Astrocyte (in vitro differentiated cells and primary cell): ENCODE results near the gene TPX2. TPM values are rescaled to one million over a fixed set of nuclear protein-coding genes. Genes with fewer than 3 reads are reported as not detected.

Experiments used
- DNase-seq: peaks from one replicate; pipeline ENCODE4 v3.0.0-alpha.2; 2010; ENCODE audit warnings: low read depth
- FAIRE-seq: peaks from 2 replicates; lab custom pipeline; 2011; peaks lifted over from hg19 to GRCh38; lab: Jason Lieb, UNC
- H2AFZ ChIP-seq: 2 replicates; pipeline ENCODE4 v1.6.0; 2012; ENCODE audit warnings: low read depth, low read length, inconsistent platforms
- H3K27ac ChIP-seq: 2 replicates; pipeline ENCODE4 v1.5.1; 2011; ENCODE audit warnings: low read depth, low read length, inconsistent platforms
- H3K27me3 ChIP-seq: 2 replicates; pipeline ENCODE4 v1.6.0; 2011; ENCODE audit warnings: low read length, inconsistent platforms; ENCODE audit not compliant: insufficient read depth
- H3K36me3 ChIP-seq: 2 replicates; pipeline ENCODE4 v1.5.1; 2011; ENCODE audit warnings: low read length, inconsistent platforms; ENCODE audit not compliant: insufficient read depth
- H3K4me1 ChIP-seq: 2 replicates; pipeline ENCODE4 v1.5.1; 2011; ENCODE audit warnings: low read length, inconsistent platforms; ENCODE audit not compliant: insufficient read depth
- H3K4me2 ChIP-seq: 2 replicates; pipeline ENCODE4 v1.6.0; 2012; ENCODE audit warnings: low read length, inconsistent platforms
- H3K4me3 ChIP-seq: 2 replicates; pipeline ENCODE4 v1.5.1; 2011; ENCODE audit warnings: low read depth, mild to moderate bottlenecking, low read length, inconsistent platforms; ENCODE audit not compliant: insufficient read depth
- H3K79me2 ChIP-seq: 2 replicates; pipeline ENCODE4 v1.6.0; 2012; ENCODE audit warnings: mild to moderate bottlenecking, low read length, inconsistent platforms; ENCODE audit not compliant: insufficient read depth
- H3K9ac ChIP-seq: 2 replicates; pipeline ENCODE4 v1.6.0; 2012; ENCODE audit warnings: mild to moderate bottlenecking, low read length, inconsistent platforms
- H3K9me3 ChIP-seq: 2 replicates; pipeline ENCODE4 v1.5.1; 2012; ENCODE audit warnings: low read depth, mild to moderate bottlenecking, low read length, inconsistent platforms; ENCODE audit not compliant: insufficient read depth
- H4K20me1 ChIP-seq: 2 replicates; pipeline ENCODE4 v1.6.0; 2012; ENCODE audit warnings: low read length, inconsistent platforms; ENCODE audit not compliant: insufficient read depth
- H3K27ac Mint-ChIP-seq: one replicate; pipeline ENCODE4 v1.8.0; 2021; ENCODE audit warnings: mild to moderate bottlenecking, mixed read lengths; ENCODE audit not compliant: unreplicated experiment
- H3K27me3 Mint-ChIP-seq: one replicate; pipeline ENCODE4 v1.8.0; 2021; ENCODE audit warnings: low read depth, mixed read lengths; ENCODE audit not compliant: unreplicated experiment
- H3K36me3 Mint-ChIP-seq: one replicate; pipeline ENCODE4 v1.8.0; 2021; ENCODE audit warnings: low read depth, mixed read lengths; ENCODE audit not compliant: unreplicated experiment
- H3K4me1 Mint-ChIP-seq: one replicate; pipeline ENCODE4 v1.8.0; 2021; ENCODE audit warnings: low read depth, mixed read lengths; ENCODE audit not compliant: unreplicated experiment
- H3K4me3 Mint-ChIP-seq: one replicate; pipeline ENCODE4 v1.8.0; 2021; ENCODE audit warnings: mild to moderate bottlenecking, moderate library complexity, mixed read lengths; ENCODE audit not compliant: unreplicated experiment
- H3K9me3 Mint-ChIP-seq: one replicate; pipeline ENCODE4 v1.8.0; 2021; ENCODE audit warnings: mild to moderate bottlenecking, mixed read lengths; ENCODE audit not compliant: unreplicated experiment
- CTCF ChIP-seq: IDR thresholded peaks from 2 replicates; pipeline ENCODE4 v1.5.1; 2011; ENCODE audit warnings: low read depth, mild to moderate bottlenecking, inconsistent platforms, low read length, moderate library complexity; ENCODE audit not compliant: insufficient read depth
- EZH2 ChIP-seq: IDR thresholded peaks from 2 replicates; pipeline ENCODE4 v1.6.1; 2012; ENCODE audit warnings: mild to moderate bottlenecking, low read length, inconsistent platforms; ENCODE audit not compliant: insufficient read depth
- total RNA-seq: library from RNA; stranded (reverse); gene quantifications from 2 replicates; pipeline ENCODE4 v1.2.1, GENCODE V29; 2021

The TPX2 gene
- total RNA-seq, 1 donor from 2014 or later = 41.6 TPM

GRCh38 chr20:31824125-31824485 is 85.0 kb downstream of the TPX2 start:
- FAIRE-seq = no peak

DNA sequence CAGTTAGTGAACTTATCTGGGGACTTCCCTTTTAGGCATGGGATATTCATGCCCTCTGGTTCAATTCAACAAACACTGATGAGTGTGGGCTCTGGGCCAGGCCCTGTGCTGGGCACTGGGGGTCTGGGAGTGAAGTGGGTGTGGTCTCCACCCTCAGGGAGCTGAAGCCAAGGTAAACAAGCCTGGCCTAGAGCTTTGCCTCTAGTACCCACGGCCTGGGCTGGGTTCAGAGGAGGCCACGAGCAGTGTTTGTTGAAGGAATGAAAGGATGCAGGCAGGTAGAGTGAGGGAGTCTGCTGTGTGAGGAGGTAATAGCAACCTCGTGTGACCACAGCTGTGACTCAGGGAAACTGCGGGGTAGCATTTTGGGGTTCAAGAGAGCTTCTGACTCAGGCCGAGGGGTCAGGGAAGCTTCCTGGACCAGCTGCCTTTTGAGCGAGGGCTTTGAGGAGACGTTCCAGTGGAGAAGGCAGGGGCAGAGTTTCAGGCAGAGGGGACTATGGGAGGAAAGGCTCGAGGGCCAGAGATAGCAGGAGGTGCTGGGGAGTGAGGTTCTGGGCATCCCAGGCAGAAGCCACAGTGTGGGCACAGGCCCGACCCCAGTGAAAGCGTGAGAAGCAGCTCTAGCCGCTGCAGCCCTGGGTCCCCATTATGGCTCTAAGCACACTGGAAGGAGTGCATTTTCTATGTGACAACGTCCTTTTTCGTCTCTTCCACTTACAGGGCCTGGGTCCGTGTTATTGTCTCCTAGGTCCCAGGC is 85.6 kb downstream of the TPX2 start:
- FAIRE-seq = no peak
- H3K4me1 Mint-ChIP-seq = peaks cover 10% of the 10 kb centered on the region
- Histone ChIP-seq H3K36me3 (no peaks in the 10 kb centered on the region), H3K9me3 (no peaks in the 10 kb centered on the region), H2AFZ (no peak overlapping the region), H3K27ac (no peak overlapping the region), H3K9ac (no peak overlapping the region), H4K20me1 (no peaks in the 10 kb centered on the region), H3K4me3 (no peak overlapping the region), H3K4me2 (peak overlapping the region; percentile 45), H3K79me2 (no peaks in the 10 kb centered on the region), H3K27me3 (peaks cover 2% of the 10 kb centered on the region), H3K4me1 (peaks cover 26% of the 10 kb centered on the region)
- no peaks in the 10 kb centered on the region for H3K9me3 Mint-ChIP-seq
- H3K27ac Mint-ChIP-seq = peak overlapping the region; percentile 67
- no peak for TF ChIP-seq EZH2
- TF ChIP-seq CTCF = no peak
- DNase-seq = no peak
- peaks cover 2% of the 10 kb centered on the region for H3K36me3 Mint-ChIP-seq
- H3K27me3 Mint-ChIP-seq = peaks cover 28% of the 10 kb centered on the region
- no peak overlapping the region for H3K4me3 Mint-ChIP-seq

More at GRCh38 chr20:31824125-31824485, 85.0 kb downstream of the TPX2 start:
- H3K4me3 Mint-ChIP-seq = no peak overlapping the region
- Histone ChIP-seq H3K9me3 (no peaks in the 10 kb centered on the region), H3K36me3 (no peaks in the 10 kb centered on the region), H3K79me2 (no peaks in the 10 kb centered on the region), H3K9ac (peak overlapping the region; percentile 43), H3K4me1 (peaks cover 26% of the 10 kb centered on the region), H3K4me2 (peak overlapping the region; percentile 72), H3K4me3 (no peak overlapping the region), H3K27ac (no peak overlapping the region), H4K20me1 (no peaks in the 10 kb centered on the region), H2AFZ (peak overlapping the region; percentile 62), H3K27me3 (peaks cover 2% of the 10 kb centered on the region)
- H3K36me3 Mint-ChIP-seq = peaks cover 2% of the 10 kb centered on the region
- no peaks in the 10 kb centered on the region for H3K9me3 Mint-ChIP-seq
- DNase-seq = no peak
- H3K4me1 Mint-ChIP-seq = peaks cover 10% of the 10 kb centered on the region
- H3K27me3 Mint-ChIP-seq = peaks cover 28% of the 10 kb centered on the region
- peak overlapping the region; percentile 67 for H3K27ac Mint-ChIP-seq
- TF ChIP-seq CTCF (no peak), EZH2 (no peak)

DNA sequence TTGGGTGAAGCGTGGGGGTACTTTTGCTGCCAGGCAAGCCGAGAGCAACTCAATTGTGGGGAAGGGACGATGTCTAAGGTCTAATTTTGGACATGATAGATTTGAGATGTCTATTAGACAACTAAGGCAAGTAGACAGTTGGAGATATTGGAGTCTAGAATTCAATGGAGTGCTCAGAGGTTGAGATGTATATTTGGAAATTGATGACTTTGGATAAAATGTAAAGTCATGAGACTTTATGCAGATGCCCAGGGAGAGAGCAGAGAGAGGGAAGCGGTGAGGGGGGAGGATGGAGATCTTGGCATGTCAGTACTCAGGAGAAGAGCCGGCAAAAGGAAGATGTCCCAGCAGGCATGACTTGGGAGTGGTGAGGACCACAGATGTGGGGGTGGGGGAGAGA is 87.0 kb downstream of the TPX2 start:
- H3K36me3 Mint-ChIP-seq = peaks cover 7% of the 10 kb centered on the region
- no peaks in the 10 kb centered on the region for H3K9me3 Mint-ChIP-seq
- no peak overlapping the region for H3K4me3 Mint-ChIP-seq
- peaks cover 26% of the 10 kb centered on the region for H3K4me1 ChIP-seq
- no peaks in the 10 kb centered on the region for H4K20me1 ChIP-seq
- no peak overlapping the region for H3K4me3 ChIP-seq
- no peaks in the 10 kb centered on the region for H3K79me2 ChIP-seq
- H3K9ac ChIP-seq = no peak overlapping the region
- H3K4me2 ChIP-seq = no peak overlapping the region
- no peak overlapping the region for H2AFZ ChIP-seq
- no peak overlapping the region for H3K27ac Mint-ChIP-seq
- H3K27me3 ChIP-seq = peaks cover 2% of the 10 kb centered on the region
- DNase-seq = no peak
- H3K36me3 ChIP-seq = no peaks in the 10 kb centered on the region
- H3K9me3 ChIP-seq = no peaks in the 10 kb centered on the region
- TF ChIP-seq CTCF (no peak), EZH2 (no peak)
- peaks cover 32% of the 10 kb centered on the region for H3K27me3 Mint-ChIP-seq
- H3K27ac ChIP-seq = no peak overlapping the region
- H3K4me1 Mint-ChIP-seq = peaks cover 10% of the 10 kb centered on the region
- no peak for FAIRE-seq
